ENCODE results near the gene NUPR2. TPM values are rescaled to one million over a fixed set of nuclear protein-coding genes. Genes with fewer than 3 reads are reported as not detected.

The NUPR2 gene
- total and polyA plus RNA-seq, 10 of the 15 experiments (the other 5 are each of a cell fraction or from before 2014, with no cell fraction given), result not detected

DNA sequence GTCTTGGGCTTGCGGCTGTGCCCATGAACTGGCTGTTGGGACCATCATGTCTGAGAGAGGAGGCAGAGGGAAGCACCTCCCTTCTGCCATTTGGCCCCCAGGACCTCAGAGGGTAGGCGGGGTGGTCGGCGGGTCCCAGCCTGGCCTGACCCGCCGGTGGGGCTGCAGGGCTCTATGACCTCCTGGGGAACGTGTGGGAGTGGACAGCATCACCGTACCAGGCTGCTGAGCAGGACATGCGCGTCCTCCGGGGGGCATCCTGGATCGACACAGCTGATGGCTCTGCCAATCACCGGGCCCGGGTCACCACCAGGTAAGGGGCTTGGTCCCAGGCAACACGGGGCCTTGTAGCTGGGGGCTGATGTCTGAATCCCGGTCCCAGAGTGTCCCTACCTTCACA, 38.0 kb downstream of the NUPR2 start:
- WGBS (ENCODE audit: insufficient coverage, insufficient replicate concordance, low lambda C conversion rate, missing lambda C conversion rate), result 99% methylated on average over 15 of the region's 16 CpGs
- in situ Hi-C loops (cut with MboI) (no loop called here), intact Hi-C loops (cut with micrococcal nuclease; ENCODE audit: unreplicated experiment) (no loop called here)
- Histone ChIP-seq H2AFZ (ENCODE audit: control insufficient read depth, low read depth, low read length) (no peak overlapping the region), H4K20me1 (ENCODE audit: control insufficient read depth, insufficient read depth) (no peaks in the 10 kb centered on the region), H3K79me2 (ENCODE audit: control insufficient read depth, insufficient read depth, low read length) (no peaks in the 10 kb centered on the region), H3K9ac (ENCODE audit: control insufficient read depth, insufficient read depth, low read length) (no peak overlapping the region), H3K4me1 (ENCODE audit: control insufficient read depth, insufficient read depth, low read length) (no peaks in the 10 kb centered on the region), H3K36me3 (ENCODE audit: control insufficient read depth in 2 of 2, insufficient read depth in 2 of 2, low read length in 1 of 2) (peaks cover 3 to 9% of the 10 kb centered on the region in 2 experiments), H3K27ac (ENCODE audit: control insufficient read depth, insufficient read depth) (no peak overlapping the region), H3K4me3 (no peak overlapping the region), H3K9me3 (replicated peaks; ENCODE audit: control insufficient read depth, insufficient read depth, low read length) (no peaks in the 10 kb centered on the region), H3K27me3 (replicated peaks in 1 of 2; ENCODE audit: control insufficient read depth in 2 of 2, insufficient read depth in 2 of 2, low read length in 1 of 2) (no peaks in the 10 kb centered on the region), H3K4me2 (ENCODE audit: control insufficient read depth, insufficient read depth) (no peak overlapping the region)
- no TSS peak for BruUV-seq (replicated peaks)
- TF ChIP-seq POLR2A (IDR thresholded peaks at IDR 0.05; ENCODE audit: low read depth, low read length) (peak; percentile 52), PAX8 (IDR thresholded peaks at IDR 0.05) (no peak)
- no peak for ATAC-seq
- ChIA-PET POLR2A (no interaction called here), CTCF (interaction anchor here (0.6 kb wide), 1 partner anchor 74 kb away, joined by 3 read pairs; no protein-coding TSS in a partner anchor), RAD21 (ENCODE audit: unreplicated experiment) (no interaction called here), SMC1A (ENCODE audit: uncharacterized antibody, unreplicated experiment) (no interaction called here)
- DNase-seq (ENCODE audit: low read depth, low spot score), result no peak
- no peak for FAIRE-seq

DNA sequence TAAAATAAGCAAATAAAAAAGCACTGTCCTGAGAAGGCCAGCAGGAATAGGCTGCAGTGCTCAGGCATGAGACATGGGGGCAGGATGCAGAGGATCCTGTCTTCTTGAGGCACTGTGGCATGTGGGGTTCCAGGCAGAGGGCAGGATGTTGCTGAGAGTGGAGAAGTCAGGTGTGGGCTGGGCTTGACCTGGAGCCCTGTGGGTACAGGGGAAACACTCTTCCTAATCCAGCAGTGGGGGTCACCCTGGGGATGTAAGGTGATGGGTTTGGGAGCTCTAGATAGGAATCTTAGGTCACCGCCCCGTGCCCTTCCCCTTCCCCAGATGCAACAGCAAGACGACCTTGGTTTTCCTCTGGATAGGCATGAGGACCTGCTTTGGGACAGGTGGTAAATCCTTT, 38.5 kb downstream of the NUPR2 start:
- intact Hi-C loops (cut with micrococcal nuclease; ENCODE audit: unreplicated experiment) (no loop called here), in situ Hi-C loops (cut with MboI) (no loop called here)
- no peak for DNase-seq (ENCODE audit: low read depth, low spot score)
- ChIA-PET SMC1A (ENCODE audit: uncharacterized antibody, unreplicated experiment) (no interaction called here), POLR2A (no interaction called here), CTCF (interaction anchor here (0.6 to 1.0 kb wide), 2 partner anchors 37 to 73 kb away, joined by 3 read pairs; no protein-coding TSS in a partner anchor), RAD21 (ENCODE audit: unreplicated experiment) (no interaction called here)
- Histone ChIP-seq H3K4me3 (no peak overlapping the region), H2AFZ (ENCODE audit: control insufficient read depth, low read depth, low read length) (no peak overlapping the region), H3K79me2 (ENCODE audit: control insufficient read depth, insufficient read depth, low read length) (no peaks in the 10 kb centered on the region), H3K27me3 (replicated peaks in 1 of 2; ENCODE audit: control insufficient read depth in 2 of 2, insufficient read depth in 2 of 2, low read length in 1 of 2) (no peaks in the 10 kb centered on the region), H4K20me1 (ENCODE audit: control insufficient read depth, insufficient read depth) (no peaks in the 10 kb centered on the region), H3K4me1 (ENCODE audit: control insufficient read depth, insufficient read depth, low read length) (no peaks in the 10 kb centered on the region), H3K36me3 (ENCODE audit: control insufficient read depth in 2 of 2, insufficient read depth in 2 of 2, low read length in 1 of 2) (peaks cover 3 to 12% of the 10 kb centered on the region in 2 experiments), H3K27ac (ENCODE audit: control insufficient read depth, insufficient read depth) (no peak overlapping the region), H3K9ac (ENCODE audit: control insufficient read depth, insufficient read depth, low read length) (no peak overlapping the region), H3K9me3 (replicated peaks; ENCODE audit: control insufficient read depth, insufficient read depth, low read length) (no peaks in the 10 kb centered on the region), H3K4me2 (ENCODE audit: control insufficient read depth, insufficient read depth) (no peak overlapping the region)
- TF ChIP-seq, protein P1, sequence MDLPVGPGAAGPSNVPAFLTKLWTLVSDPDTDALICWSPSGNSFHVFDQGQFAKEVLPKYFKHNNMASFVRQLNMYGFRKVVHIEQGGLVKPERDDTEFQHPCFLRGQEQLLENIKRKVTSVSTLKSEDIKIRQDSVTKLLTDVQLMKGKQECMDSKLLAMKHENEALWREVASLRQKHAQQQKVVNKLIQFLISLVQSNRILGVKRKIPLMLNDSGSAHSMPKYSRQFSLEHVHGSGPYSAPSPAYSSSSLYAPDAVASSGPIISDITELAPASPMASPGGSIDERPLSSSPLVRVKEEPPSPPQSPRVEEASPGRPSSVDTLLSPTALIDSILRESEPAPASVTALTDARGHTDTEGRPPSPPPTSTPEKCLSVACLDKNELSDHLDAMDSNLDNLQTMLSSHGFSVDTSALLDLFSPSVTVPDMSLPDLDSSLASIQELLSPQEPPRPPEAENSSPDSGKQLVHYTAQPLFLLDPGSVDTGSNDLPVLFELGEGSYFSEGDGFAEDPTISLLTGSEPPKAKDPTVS (IDR thresholded peaks at IDR 0.05; ENCODE audit: low read depth, low read length), result no peak
- TF ChIP-seq PKNOX1 (IDR thresholded peaks at IDR 0.05), result no peak
- no peak for TF ChIP-seq CHD1 (IDR thresholded peaks at IDR 0.05; ENCODE audit: low read depth, low read length)
- no peak for TF ChIP-seq EED (IDR thresholded peaks at IDR 0.05; ENCODE audit: low read depth)
- TF ChIP-seq LARP7 (IDR thresholded peaks at IDR 0.05), result no peak
- TF ChIP-seq RELB (IDR thresholded peaks at IDR 0.05; ENCODE audit: low read depth), result no peak
- TF ChIP-seq PAX5 (IDR thresholded peaks at IDR 0.05; ENCODE audit: borderline replicate concordance, low read depth, low read length), result no peak
- TF ChIP-seq CREM (IDR thresholded peaks at IDR 0.05; ENCODE audit: low read depth), result no peak
- TF ChIP-seq CBX5 (IDR thresholded peaks at IDR 0.05; ENCODE audit: low read depth), result no peak
- no peak for ATAC-seq
- FAIRE-seq, result no peak
- WGBS (ENCODE audit: insufficient coverage, insufficient replicate concordance, low lambda C conversion rate, missing lambda C conversion rate), result 75% methylated on average over 3 of the region's 3 CpGs
- no TSS peak for BruUV-seq (replicated peaks)

Measured in GM12878 (cell line).